Right lobe of liver (tissue), 4 donors: ENCODE data around the gene SUGCT.

Experiments
- CTCF ChIP-seq, 4 donors: fragments of 200-600 bp in 3 of 4; fragments of 450-650 bp in 1 of 4; IDR thresholded peaks; one replicate each; pipeline versions ENCODE4 v1.5.1 to v1.8.0; 2016 to 2022; ENCODE audit warnings: antibody characterized with exemption in 4 of 4, mild to moderate bottlenecking in 2 of 4
- POLR2A ChIP-seq: fragments of 450-650 bp; IDR thresholded peaks from one replicate; pipeline ENCODE4 v1.6.1; 2017; ENCODE audit warnings: antibody characterized with exemption, mild to moderate bottlenecking
- donor health status: DM: no; HTN: no; CAD: no.
- donor health status: DM: no; HTN: no; CAD: no.
- donor health status: DM: no; HTN: yes; CAD: no.

DNA sequence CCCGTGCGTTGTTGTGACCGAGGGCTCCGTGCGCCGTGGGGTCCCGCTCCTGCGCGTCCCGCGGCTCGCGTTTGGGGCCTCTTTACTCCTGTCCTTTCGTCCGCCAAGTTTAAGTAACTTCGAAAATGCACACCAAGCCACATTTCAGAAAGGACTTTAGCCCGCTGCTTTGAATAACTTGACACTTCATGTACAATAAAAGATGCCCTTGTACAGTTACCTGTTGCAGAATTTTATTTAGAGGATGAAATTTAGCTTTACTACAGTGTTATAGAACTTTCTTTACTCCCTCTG lies 459 bp downstream of the SUGCT start:
- TF ChIP-seq POLR2A (no peak), CTCF (IDR thresholded peaks at IDR 0.05) (no peak)
